22Rv1 (cell line): ENCODE data around the gene AMPH.

ENCODE experiments used
- H3K27ac ChIP-seq: fragments of 450-650 bp; 2 replicates; pipeline ENCODE4 v1.5.1; 2017
- ZFX ChIP-seq: fragments of 450-650 bp; IDR thresholded peaks from 2 replicates; pipeline ENCODE4 v1.6.1; 2017; ENCODE audit warnings: antibody characterized with exemption, borderline replicate concordance
- TF ChIP-seq, protein P1 (sequence below): fragments of 450-650 bp; IDR thresholded peaks from 2 replicates; pipeline ENCODE4 v1.5.1; 2017; ENCODE audit warnings: mild to moderate bottlenecking

The AMPH gene

DNA sequence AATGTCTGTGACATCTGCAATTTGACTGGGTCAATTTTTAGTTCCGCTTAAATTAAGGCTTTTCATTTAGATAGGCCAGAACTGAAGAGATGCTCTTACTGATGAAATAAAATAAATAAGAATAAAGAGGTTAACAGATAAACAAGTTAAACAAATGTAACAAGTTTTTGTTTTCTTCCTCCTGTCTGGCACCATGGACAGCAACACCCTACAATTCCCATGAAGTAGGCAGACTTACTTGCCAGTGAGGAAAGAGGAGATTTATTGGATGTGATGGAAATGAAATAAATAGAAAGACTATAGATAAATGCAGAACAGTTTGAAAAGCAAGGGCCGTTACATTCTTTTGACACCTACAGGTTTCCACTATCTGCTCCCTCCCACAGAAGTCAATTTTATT is 118.5 kb downstream of the AMPH start:
- no peak for TF ChIP-seq ZFX
- TF ChIP-seq, protein P1, sequence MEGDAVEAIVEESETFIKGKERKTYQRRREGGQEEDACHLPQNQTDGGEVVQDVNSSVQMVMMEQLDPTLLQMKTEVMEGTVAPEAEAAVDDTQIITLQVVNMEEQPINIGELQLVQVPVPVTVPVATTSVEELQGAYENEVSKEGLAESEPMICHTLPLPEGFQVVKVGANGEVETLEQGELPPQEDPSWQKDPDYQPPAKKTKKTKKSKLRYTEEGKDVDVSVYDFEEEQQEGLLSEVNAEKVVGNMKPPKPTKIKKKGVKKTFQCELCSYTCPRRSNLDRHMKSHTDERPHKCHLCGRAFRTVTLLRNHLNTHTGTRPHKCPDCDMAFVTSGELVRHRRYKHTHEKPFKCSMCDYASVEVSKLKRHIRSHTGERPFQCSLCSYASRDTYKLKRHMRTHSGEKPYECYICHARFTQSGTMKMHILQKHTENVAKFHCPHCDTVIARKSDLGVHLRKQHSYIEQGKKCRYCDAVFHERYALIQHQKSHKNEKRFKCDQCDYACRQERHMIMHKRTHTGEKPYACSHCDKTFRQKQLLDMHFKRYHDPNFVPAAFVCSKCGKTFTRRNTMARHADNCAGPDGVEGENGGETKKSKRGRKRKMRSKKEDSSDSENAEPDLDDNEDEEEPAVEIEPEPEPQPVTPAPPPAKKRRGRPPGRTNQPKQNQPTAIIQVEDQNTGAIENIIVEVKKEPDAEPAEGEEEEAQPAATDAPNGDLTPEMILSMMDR, result no peak
- no peak overlapping the region for H3K27ac ChIP-seq

DNA sequence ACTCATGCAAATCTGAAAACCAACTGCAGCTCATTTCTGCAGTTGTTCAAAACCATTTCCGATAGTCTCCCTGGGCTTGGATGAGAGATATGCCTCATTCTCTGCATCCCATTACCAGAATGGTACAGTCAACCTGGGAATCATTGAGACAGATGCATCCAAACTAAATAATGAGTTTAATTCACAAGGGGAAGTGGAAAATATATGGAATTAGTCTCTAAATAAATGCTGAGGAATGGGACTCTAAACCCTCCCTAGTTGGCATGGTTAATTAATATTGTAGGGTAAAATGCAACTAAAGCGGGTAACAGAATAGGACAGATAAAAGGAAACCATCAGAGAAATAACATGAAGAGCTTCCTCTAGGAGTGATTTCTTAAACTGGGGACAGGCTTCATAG is 118.9 kb downstream of the AMPH start:
- TF ChIP-seq, protein P1, result no peak
- TF ChIP-seq ZFX, result no peak
- no peak overlapping the region for H3K27ac ChIP-seq

DNA sequence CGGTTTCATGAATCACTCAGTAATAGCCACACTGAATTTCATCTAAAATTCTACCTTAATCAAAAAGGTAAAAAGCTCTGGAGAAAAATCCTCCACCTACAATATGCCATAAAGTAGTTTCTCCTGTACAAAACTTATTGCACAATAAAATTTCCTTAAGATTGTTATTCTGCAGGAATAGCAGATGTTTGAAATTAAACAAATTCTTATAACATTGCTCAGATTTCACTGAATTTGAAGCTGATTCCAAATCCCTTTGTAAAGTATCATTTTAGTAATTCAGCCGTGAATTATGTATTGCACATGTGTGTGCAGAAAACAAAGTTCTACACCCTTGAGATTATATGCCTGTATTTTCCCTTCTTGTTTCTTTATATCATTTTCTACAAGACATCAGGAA is 123.8 kb downstream of the AMPH start:
- TF ChIP-seq ZFX, result no peak
- TF ChIP-seq, protein P1, result no peak
- no peak overlapping the region for H3K27ac ChIP-seq

DNA sequence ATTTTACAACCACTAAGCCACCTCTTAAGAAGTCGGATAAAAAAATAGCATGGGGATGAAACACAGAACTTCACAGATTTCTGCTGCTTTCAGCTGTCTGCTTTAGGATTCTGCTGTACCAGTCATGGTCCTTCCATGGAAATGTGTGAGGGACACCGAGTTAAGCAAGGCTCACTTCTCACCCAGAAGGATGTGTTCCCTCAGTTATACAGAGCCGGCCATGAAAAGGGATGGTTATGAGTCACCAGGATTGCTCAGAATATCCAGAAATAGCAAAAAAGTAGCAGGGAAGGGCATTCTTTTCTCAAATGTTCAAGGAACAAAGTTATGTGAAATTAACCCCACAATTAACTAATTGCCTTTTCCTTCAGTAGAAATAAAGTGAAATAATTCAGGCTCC is 124.4 kb downstream of the AMPH start:
- no peak overlapping the region for H3K27ac ChIP-seq
- no peak for TF ChIP-seq ZFX
- TF ChIP-seq, protein P1, result no peak

DNA sequence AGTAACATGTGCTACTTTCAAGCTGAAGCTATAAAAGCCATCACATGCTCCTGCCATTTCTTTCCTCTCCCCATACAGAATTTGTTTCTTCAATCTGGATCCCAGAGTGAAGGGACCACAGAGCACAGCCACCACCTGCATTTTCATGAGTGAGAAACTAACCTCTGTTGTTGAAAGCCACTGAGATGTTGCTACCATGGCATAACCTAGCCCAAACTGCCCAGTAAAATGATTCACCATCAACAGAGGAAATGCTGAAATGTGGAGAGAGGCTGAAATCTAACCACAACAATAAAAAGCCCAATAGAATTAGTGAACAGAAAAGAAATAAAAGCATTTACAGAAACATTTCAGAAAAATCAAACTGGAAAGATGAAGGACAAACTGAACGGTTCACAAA is 125.2 kb downstream of the AMPH start:
- TF ChIP-seq, protein P1, result no peak
- no peak for TF ChIP-seq ZFX
- H3K27ac ChIP-seq, result no peak overlapping the region

DNA sequence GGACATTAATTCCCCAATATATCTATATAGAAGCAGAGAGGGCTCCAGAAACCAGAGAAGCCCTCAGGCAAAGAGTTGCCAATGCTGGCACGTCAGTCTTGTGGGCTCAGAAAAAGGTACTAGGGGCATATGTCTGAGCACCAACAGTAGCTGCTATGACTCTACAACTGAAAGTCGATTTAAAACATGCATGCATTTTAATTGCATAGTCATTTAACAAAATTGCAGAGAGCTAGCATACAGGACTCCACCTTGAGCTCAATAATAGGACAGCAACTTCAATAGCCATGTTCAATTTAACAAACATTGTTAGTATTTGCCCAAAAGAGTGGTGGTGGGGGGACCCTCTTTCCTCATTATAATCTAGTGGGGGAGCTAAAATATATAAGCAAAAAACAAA is 126.5 kb downstream of the AMPH start:
- TF ChIP-seq, protein P1, result no peak
- TF ChIP-seq ZFX, result no peak
- no peak overlapping the region for H3K27ac ChIP-seq

DNA sequence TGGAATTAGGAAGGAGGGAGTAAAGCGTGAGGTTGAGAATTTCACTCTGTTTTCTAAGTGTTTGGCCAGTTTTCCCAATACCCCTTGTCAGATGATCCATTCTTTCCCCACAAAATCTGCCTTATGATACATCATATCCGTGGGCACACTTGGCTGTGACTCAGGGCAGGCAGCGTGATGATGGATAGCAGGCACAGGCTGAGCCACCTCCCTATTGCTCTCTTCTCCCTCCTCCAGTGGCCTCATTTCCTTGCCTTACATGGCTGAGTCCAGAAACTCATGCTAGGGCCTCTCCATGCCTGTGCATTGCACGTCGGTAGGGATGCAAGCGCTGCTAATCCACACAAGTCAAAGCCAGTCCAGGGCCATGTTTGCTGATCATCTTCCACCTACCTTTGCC is 128.3 kb downstream of the AMPH start:
- TF ChIP-seq, protein P1, result no peak
- no peak for TF ChIP-seq ZFX
- H3K27ac ChIP-seq, result no peak overlapping the region
